Effector CD4-positive, alpha-beta T cell (primary cell): ENCODE data around the gene RNF175.
"Not testable (repeated sequence)": the region's sequence is repeated elsewhere in the genome, so short reads cannot be mapped to it uniquely, and the experiment has no call there.

ENCODE experiments used
- DNase-seq: peaks from one replicate; pipeline ENCODE4 v3.0.0-alpha.2; 2020

Gene RNF175

DNA sequence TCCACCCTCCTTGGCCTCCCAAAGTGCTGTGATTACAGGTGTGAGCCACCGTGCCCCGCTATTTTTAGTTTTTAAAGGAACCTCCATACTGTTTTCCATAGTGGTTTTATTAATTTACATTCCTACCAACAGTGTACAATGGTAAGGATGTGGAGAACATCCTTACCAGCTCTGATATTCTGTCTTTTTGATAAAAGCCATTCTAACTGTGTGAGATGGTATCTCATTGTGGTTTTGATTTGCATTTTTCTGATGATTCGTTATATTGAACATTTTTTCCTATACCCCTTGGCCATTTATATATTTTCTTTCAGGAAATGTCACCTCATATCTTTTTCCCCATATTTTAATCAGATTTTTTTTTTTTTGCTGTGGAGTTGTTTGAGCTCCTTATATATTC is 90.0 kb downstream of the RNF175 start:
- no peak for DNase-seq

GRCh38 chr4:153668647-153669046 is 91.2 kb downstream of the RNF175 start:
- DNase-seq = no peak

DNA sequence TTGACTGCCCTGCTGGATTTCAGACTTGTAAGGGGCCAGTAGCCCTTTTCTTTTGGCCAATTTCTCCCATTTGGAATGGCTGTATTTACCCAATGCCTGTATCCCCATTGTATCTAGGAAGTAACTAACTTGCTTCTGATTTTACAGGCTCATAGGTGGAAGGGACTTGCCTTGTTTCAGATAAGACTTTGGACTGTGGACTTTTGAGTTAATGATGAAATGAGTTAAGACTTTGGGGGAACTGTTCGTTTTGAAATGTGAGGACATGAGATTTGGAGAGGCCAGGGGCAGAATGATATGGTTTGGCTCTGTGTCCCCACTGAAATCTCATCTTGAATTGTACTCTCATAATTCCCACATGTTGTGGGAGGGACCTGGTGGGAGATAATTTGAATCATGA is 93.3 kb downstream of the RNF175 start:
- DNase-seq = not testable (repeated sequence)

GRCh38 chr4:153663667-153664066 is 96.2 kb downstream of the RNF175 start:
- DNase-seq = no peak

- DNase-seq = no peak
Measured at GRCh38 chr4:153661908-153662307, 97.9 kb downstream of the RNF175 start.

- DNase-seq = no peak
Measured at GRCh38 chr4:153661215-153661822, 98.5 kb downstream of the RNF175 start.
